Measurements from ENCODE around the gene USP34.
"Not testable (repeated sequence)": the region's sequence is repeated elsewhere in the genome, so short reads cannot be mapped to it uniquely, and the experiment has no call there.

Gene USP34

GRCh38 chr2:61162721-61163120 is 308.2 kb downstream of the USP34 start:
- DNase-seq (ENCODE audit: low read depth in 4 of 4, low spot score in 1 of 4) = no peak

DNA sequence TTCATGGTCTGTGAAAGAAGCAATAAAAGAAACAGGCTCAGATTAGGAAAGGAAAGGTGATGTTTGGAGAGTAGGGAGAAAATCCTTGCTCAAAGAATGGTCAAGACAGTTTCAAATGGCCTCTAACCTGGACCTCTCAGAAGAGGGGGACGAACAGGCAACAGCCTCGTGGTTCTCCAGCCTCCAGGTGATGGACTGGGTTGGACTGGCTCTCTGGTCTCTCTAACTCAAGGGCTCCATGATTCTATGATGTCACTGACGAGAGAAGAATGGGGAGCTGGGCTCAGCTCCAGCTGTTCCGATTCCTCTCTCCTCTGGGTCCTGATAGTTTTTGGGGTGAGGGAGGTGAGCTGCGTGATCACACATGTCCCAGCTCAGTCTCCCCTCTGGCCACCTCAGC is 309.0 kb downstream of the USP34 start, which contains the start of gene C2orf74:
Gene C2orf74 (plus strand): TSS at position 301 of the 400 bp plus-strand sequence. CDS start 327 bp downstream, outside the sequence.
- DNase-seq (ENCODE audit: low read depth in 4 of 4, low spot score in 1 of 4) = no peak

- no peak for DNase-seq (ENCODE audit: low read depth in 4 of 4, low spot score in 1 of 4)
Observed at GRCh38 chr2:61158356-61158955, 312.4 kb downstream of the USP34 start.

GRCh38 chr2:61157371-61158003 is 313.4 kb downstream of the USP34 start:
- DNase-seq (ENCODE audit: low read depth in 4 of 4, low spot score in 1 of 4) = no peak

GRCh38 chr2:61151436-61151835 is 319.5 kb downstream of the USP34 start:
- DNase-seq (ENCODE audit: low read depth in 4 of 4, low spot score in 1 of 4) = no peak

DNA sequence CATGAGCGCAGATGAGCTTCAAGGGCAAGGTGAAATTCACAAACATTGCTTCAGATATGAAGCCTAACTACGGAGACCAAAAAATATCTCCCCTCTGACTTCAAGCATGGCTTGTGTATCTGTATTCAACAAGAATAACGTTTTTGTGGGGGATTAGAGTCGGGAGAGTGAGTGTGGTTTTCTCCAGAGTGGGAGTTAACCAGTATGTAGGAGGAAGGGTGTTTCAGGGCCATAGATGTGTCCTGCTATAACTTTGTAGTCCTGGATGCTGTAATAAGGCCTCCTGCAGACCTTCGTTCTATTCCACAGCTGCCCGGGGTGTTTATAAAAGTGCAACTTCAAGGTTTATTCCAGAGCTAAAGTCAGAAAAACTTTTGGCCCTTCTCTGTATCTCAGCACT is 321.8 kb downstream of the USP34 start:
- DNase-seq (ENCODE audit: low read depth in 4 of 4, low spot score in 1 of 4) = no peak

DNA sequence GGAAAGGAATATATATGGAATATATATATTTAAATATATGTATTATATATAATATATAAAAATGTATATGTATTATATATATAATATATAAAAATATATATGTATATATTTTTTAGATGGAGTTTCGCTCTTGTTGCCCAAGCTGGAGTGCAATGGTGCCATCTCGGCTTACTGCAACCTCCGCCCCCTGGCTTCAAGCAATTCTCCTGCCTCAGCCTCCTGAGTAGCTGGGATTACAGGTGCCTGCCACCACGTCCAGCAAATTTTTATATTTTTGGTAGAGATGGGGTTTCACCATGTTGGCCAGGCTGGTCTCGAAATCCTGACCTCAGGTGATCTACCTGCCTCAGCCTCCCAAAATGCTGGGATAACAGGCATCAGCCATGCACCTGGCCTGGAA is 322.8 kb downstream of the USP34 start:
- not testable (repeated sequence) for DNase-seq (ENCODE audit: low read depth in 4 of 4, low spot score in 1 of 4)

DNA sequence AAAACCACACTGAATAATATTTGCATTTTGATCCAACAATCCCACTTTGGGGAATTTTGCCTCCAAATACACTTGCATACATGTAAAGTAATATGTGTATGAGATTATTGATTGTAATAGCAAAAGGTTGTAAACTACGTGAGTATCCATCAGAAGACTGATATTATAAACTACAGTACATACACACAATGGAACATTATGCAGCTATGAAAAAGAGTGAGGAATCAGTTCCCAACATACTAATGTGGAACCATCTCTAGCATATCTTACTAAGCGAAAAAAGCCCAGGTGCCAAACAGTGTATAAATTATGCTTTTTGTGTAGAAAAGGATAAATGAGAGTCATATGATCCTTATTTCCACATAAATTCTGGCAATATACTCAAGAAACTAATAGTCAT is 324.9 kb downstream of the USP34 start:
- DNase-seq (ENCODE audit: low read depth in 4 of 4, low spot score in 1 of 4) = no peak

DNA sequence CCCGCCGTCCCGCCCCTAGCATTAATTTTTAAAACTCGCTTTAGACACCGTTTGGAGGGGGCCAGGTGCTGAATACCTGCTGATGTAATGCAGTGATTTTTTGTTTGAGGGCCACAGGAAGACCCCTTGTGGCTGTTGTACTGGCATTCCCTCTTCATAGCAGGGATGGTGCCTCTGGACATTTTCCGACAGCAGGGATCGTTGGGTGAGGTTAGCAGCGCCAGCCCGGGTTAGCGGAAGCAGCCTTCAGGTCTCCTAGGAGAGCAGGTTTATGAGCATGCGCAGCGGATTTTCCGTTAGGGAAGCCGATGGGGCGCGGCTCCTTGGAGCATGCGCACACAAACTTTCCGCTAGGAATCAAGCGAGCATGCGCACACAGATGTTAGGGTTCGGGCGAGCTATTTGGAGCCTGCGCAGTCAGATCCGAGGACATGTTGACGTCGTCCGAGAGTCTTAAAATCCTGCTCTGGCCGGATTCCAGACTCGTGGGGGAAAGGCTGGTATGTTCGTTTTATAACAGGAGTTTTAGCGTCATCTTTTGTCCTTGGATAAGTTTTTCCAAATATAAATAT is 326.1 kb downstream of the USP34 start:
- DNase-seq (ENCODE audit: low read depth in 4 of 4, low spot score in 1 of 4) = peak; percentile 87 to 92 (median 90)

DNA sequence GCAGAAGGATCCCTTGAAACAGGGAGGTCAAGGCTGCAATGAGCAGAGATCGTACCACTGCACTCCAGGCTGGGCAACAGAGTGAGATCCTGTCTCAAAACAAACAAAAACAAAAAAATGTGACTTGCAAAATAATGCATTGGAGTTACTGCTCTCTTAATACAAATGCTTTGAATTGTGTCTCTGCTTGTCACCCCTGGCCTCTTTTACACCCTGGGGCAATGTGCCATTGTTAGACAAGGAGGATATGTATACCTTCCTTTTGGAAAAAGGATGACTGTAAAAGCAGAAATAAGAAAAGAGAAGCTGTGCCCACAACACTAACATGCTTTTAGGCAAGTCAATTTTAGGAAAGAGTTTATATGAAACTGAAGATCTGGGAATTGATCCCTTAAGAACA is 329.7 kb downstream of the USP34 start:
- DNase-seq (ENCODE audit: low read depth in 4 of 4, low spot score in 1 of 4) = no peak

DNA sequence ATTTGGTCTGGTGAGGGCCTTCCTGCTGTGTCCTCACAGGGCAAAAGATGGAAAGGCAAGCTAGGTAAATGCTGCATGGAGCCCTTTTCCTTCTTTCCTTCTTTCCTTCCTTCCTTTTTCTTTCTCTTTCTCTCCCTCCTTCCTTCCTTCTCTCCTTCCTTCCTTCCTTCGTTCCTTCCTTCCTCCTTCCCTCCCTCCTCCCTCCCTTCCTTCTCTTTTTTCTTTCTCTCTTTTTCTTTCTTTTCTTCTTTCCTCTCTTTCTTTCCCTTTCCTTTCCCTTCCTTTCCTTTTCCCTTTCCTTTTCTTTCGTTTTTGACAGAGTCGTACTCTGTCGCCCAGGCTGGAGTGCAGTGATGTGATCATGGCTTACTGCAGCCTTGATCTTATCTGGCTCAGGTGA is 332.0 kb downstream of the USP34 start:
- DNase-seq (ENCODE audit: low read depth in 4 of 4, low spot score in 1 of 4) = no peak

All from stimulated activated CD4-positive, alpha-beta T cell treated with anti-CD3 and anti-CD28 coated beads, Interleukin-1b, Interleukin-23, amount 100 ng/mL, for 24 hours (primary cell).